Panc1 (cell line): ENCODE results near the gene DDI2. TPM values are rescaled to one million over a fixed set of nuclear protein-coding genes. Genes with fewer than 3 reads are reported as not detected.

ENCODE experiments used
- ATAC-seq: fragments of 200-7000 bp; cut with Tn5 transposase; 2 replicates; pipeline ENCODE4 v1.9.1; 2020; ENCODE audit warnings: mild to moderate bottlenecking, moderate library complexity
- BruUV-seq: library from RNA; stranded (reverse); fragments of 400-500 nt; replicated peaks from 2 replicates; lab custom pipeline; 2021; lab: Mats Ljungman, UMichigan
- CTCF ChIA-PET: fragments of 300-600 bp; sonication (Branson Sonifier 250); formaldehyde crosslinking; loops from one replicate; lab custom pipeline; 2022; ENCODE audit warnings: antibody characterized with exemption; lab: Charles Lee
- POLR2A ChIA-PET: fragments of 300-600 bp; sonication (Branson Sonifier 250); formaldehyde crosslinking; loops from one replicate; lab custom pipeline; 2022; ENCODE audit warnings: antibody characterized with exemption; lab: Charles Lee
- DNase-seq: peaks from one replicate; pipeline ENCODE4 v3.0.0-alpha.2; 2010; ENCODE audit warnings: low read depth, low spot score
- H3K27ac ChIP-seq: 2 replicates; pipeline ENCODE4 v1.5.1; 2011; ENCODE audit warnings: mild to moderate bottlenecking, low read length, inconsistent platforms
- H3K27me3 ChIP-seq: fragments of 200-500 bp; sonication (Bioruptor generic); 2 replicates; pipeline ENCODE4 v1.6.0; 2014; ENCODE audit warnings: low read length, inconsistent platforms; ENCODE audit not compliant: control insufficient read depth, insufficient read depth
- H3K36me3 ChIP-seq: fragments of 200-500 bp; sonication (Bioruptor generic); 2 replicates; pipeline ENCODE4 v1.5.1; 2014; ENCODE audit warnings: inconsistent platforms, mild to moderate bottlenecking, low read length, moderate library complexity; ENCODE audit not compliant: control insufficient read depth, insufficient read depth
- H3K4me1 ChIP-seq: 2 replicates; pipeline ENCODE4 v1.5.1; 2011; ENCODE audit warnings: inconsistent platforms, mild to moderate bottlenecking, low read length, moderate library complexity; ENCODE audit not compliant: control insufficient read depth, insufficient read depth
- H3K4me3 ChIP-seq, 2 experiments: 2 replicates each; pipeline ENCODE4 v1.5.1; 2011 to 2012; ENCODE audit warnings: low read depth in 2 of 2, low read length in 2 of 2, mild to moderate bottlenecking in 2 of 2, inconsistent platforms in 1 of 2, moderate library complexity in 1 of 2
- H3K9me3 ChIP-seq: fragments of 200-500 bp; sonication (Bioruptor generic); 2 replicates; pipeline ENCODE4 v1.5.1; 2014; ENCODE audit warnings: low read depth, mild to moderate bottlenecking, inconsistent platforms, low read length, moderate library complexity; ENCODE audit not compliant: control insufficient read depth, insufficient read depth
- POLR2AphosphoS5 ChIP-seq: IDR thresholded peaks from 2 replicates; pipeline ENCODE4 v1.6.1; 2012; ENCODE audit warnings: mild to moderate bottlenecking, low read depth, low read length, moderate library complexity
- SIN3A ChIP-seq: IDR thresholded peaks from 2 replicates; pipeline ENCODE4 v1.6.1; 2012; ENCODE audit warnings: low read depth, mild to moderate bottlenecking, low read length, moderate library complexity, borderline replicate concordance; ENCODE audit not compliant: insufficient read depth
- TCF7L2 ChIP-seq: IDR thresholded peaks from 2 replicates; pipeline ENCODE4 v1.6.1; 2011; ENCODE audit warnings: mild to moderate bottlenecking, low read depth, low read length, inconsistent platforms
- in situ Hi-C: cut with HindIII; loops from 2 replicates; pipeline ENCODE4 v1.10.0; 2016; ENCODE audit warnings: low sequenced_read_pairs, low pct_unique_long_range_greater_than_20kb
- intact Hi-C: fragments of 100-400 bp; cut with micrococcal nuclease; formaldehyde crosslinking; loops from one replicate; pipeline ENCODE4 v1.10.0; 2022; ENCODE audit not compliant: unreplicated experiment
- total RNA-seq: library from RNA; stranded (reverse); gene quantifications from one replicate; pipeline ENCODE4 v1.2.1, GENCODE V29; 2021; ENCODE audit not compliant: unreplicated experiment
- TF ChIP-seq, protein P1 (sequence below): fragments of 450-650 bp; IDR thresholded peaks from 2 replicates; pipeline ENCODE4 v1.5.1; 2017; ENCODE audit warnings: mild to moderate bottlenecking
- TF ChIP-seq, protein P2 (sequence below), 2 experiments: IDR thresholded peaks; 2 replicates each; pipeline ENCODE4 v1.6.1; 2011 to 2012; ENCODE audit warnings: low read depth in 2 of 2, control low read depth in 1 of 2, low read length in 1 of 2, mild to moderate bottlenecking in 1 of 2, moderate library complexity in 1 of 2; ENCODE audit not compliant: insufficient read depth in 1 of 2

Gene DDI2
- total RNA-seq, 1 experiment from 2014 or later, result 27.7 TPM

DNA sequence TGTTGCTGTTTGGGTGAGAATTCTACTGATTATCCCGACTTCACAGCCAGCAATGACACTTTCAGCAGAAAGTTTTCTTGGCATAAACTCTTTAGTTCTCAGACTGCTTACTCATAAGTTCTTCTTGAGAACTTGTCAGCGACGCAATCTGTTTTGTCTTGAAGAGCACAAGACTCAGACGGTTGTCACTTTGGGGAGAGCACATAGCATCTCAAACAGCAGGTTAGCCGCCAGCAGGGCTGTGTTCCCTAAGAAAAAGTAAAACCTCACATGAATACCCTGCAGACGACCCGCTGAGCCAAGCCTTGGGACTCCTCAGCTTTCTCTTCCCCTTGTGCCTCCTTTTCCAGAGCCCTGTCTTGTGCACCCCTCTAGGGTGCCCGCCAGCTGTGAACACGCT, 43.8 kb upstream of the DDI2 start:
- ChIA-PET POLR2A (no interaction called here), CTCF (no interaction called here)
- Histone ChIP-seq H3K27me3 (no peaks in the 10 kb centered on the region), H3K9me3 (no peaks in the 10 kb centered on the region), H3K27ac (no peak overlapping the region), H3K36me3 (peaks cover 3% of the 10 kb centered on the region; the same call in 1 of the 2 replicates), H3K4me1 (no peaks in the 10 kb centered on the region), H3K4me3 (no peak overlapping the region)
- TF ChIP-seq POLR2AphosphoS5, result no peak
- TF ChIP-seq SIN3A, result no peak
- TF ChIP-seq TCF7L2, result no peak
- TF ChIP-seq, protein P1, sequence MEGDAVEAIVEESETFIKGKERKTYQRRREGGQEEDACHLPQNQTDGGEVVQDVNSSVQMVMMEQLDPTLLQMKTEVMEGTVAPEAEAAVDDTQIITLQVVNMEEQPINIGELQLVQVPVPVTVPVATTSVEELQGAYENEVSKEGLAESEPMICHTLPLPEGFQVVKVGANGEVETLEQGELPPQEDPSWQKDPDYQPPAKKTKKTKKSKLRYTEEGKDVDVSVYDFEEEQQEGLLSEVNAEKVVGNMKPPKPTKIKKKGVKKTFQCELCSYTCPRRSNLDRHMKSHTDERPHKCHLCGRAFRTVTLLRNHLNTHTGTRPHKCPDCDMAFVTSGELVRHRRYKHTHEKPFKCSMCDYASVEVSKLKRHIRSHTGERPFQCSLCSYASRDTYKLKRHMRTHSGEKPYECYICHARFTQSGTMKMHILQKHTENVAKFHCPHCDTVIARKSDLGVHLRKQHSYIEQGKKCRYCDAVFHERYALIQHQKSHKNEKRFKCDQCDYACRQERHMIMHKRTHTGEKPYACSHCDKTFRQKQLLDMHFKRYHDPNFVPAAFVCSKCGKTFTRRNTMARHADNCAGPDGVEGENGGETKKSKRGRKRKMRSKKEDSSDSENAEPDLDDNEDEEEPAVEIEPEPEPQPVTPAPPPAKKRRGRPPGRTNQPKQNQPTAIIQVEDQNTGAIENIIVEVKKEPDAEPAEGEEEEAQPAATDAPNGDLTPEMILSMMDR, result no peak
- TF ChIP-seq, protein P2, sequence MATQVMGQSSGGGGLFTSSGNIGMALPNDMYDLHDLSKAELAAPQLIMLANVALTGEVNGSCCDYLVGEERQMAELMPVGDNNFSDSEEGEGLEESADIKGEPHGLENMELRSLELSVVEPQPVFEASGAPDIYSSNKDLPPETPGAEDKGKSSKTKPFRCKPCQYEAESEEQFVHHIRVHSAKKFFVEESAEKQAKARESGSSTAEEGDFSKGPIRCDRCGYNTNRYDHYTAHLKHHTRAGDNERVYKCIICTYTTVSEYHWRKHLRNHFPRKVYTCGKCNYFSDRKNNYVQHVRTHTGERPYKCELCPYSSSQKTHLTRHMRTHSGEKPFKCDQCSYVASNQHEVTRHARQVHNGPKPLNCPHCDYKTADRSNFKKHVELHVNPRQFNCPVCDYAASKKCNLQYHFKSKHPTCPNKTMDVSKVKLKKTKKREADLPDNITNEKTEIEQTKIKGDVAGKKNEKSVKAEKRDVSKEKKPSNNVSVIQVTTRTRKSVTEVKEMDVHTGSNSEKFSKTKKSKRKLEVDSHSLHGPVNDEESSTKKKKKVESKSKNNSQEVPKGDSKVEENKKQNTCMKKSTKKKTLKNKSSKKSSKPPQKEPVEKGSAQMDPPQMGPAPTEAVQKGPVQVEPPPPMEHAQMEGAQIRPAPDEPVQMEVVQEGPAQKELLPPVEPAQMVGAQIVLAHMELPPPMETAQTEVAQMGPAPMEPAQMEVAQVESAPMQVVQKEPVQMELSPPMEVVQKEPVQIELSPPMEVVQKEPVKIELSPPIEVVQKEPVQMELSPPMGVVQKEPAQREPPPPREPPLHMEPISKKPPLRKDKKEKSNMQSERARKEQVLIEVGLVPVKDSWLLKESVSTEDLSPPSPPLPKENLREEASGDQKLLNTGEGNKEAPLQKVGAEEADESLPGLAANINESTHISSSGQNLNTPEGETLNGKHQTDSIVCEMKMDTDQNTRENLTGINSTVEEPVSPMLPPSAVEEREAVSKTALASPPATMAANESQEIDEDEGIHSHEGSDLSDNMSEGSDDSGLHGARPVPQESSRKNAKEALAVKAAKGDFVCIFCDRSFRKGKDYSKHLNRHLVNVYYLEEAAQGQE (IDR thresholded peaks at IDR 0.05; ENCODE audit: insufficient read depth in 1 of 2, low read depth in 2 of 2, low read length in 1 of 2), result no peak
- no TSS peak for BruUV-seq
- intact Hi-C loops (no loop called here), in situ Hi-C loops (no loop called here)
- DNase-seq (no peak), ATAC-seq (no peak)

DNA sequence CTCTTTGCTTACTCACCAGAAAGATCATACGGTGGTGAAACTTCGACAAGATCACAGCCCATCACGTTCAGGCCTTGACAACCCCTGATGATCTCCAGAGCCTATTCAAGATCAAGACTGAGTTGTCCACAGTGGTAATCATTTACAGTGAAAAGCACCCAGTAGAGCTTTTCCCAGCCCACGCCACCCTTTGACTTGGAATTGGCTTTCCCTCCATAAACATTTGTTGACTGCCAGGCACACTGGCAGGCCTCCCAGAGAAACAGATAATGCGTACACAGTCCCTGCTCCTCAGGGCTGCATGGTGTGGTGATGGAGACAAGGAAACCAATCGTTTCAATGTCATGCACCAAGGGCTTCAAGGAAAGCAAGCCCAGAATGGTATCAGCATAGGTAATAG, 42.5 kb upstream of the DDI2 start:
- intact Hi-C loops (no loop called here), in situ Hi-C loops (no loop called here)
- TF ChIP-seq, protein P2 (IDR thresholded peaks at IDR 0.05; ENCODE audit: insufficient read depth in 1 of 2, low read depth in 2 of 2, low read length in 1 of 2), result no peak
- TF ChIP-seq, protein P1, result no peak
- TF ChIP-seq POLR2AphosphoS5 (no peak), TCF7L2 (no peak), SIN3A (no peak)
- Histone ChIP-seq H3K27me3 (no peaks in the 10 kb centered on the region), H3K27ac (no peak overlapping the region), H3K9me3 (no peaks in the 10 kb centered on the region), H3K4me1 (no peaks in the 10 kb centered on the region), H3K4me3 (no peak overlapping the region), H3K36me3 (peaks cover 3% of the 10 kb centered on the region; the same call in 1 of the 2 replicates)
- ATAC-seq (no peak), DNase-seq (no peak)
- CTCF ChIA-PET, result no interaction called here
- POLR2A ChIA-PET, result no interaction called here
- BruUV-seq, result no TSS peak
